GM20431 (cell line): ENCODE results near the gene DIPK1B.

Experiments used
- in situ Hi-C: fragments of 300-500 bp; cut with MseI, MboI; formaldehyde crosslinking; loops from one replicate; pipeline ENCODE4 v1.15.0; 2020; ENCODE audit warnings: low sequenced_read_pairs; ENCODE audit not compliant: unreplicated experiment

The DIPK1B gene

GRCh38 chr9:136711751-136712689 is at the start of gene DIPK1B:
Gene DIPK1B, plus strand, starts transcription at chr9:136712572. Its CDS starts 94 bp downstream, at chr9:136712666.
- in situ Hi-C loops = no loop called here

GRCh38 chr9:136662656-136663581 is 49.5 kb upstream of the DIPK1B start, which contains the start of gene EGFL7:
Gene EGFL7, plus strand, starts transcription at chr9:136662916. Its CDS starts 5,367 bp downstream, at chr9:136668283.
- in situ Hi-C loops = no loop called here

- in situ Hi-C loops = no loop called here
Observed at GRCh38 chr9:136664000-136664915, 48.1 kb upstream of the DIPK1B start.

- in situ Hi-C loops = no loop called here
Observed at GRCh38 chr9:136665111-136665703, 47.2 kb upstream of the DIPK1B start.

GRCh38 chr9:136665704-136666371 is 46.5 kb upstream of the DIPK1B start:
- in situ Hi-C loops = no loop called here

GRCh38 chr9:136666372-136667213 is 45.8 kb upstream of the DIPK1B start:
- in situ Hi-C loops = no loop called here

GRCh38 chr9:136667214-136667939 is 45.0 kb upstream of the DIPK1B start:
- in situ Hi-C loops = no loop called here

- in situ Hi-C loops = no loop called here
Observed at GRCh38 chr9:136667940-136668760, 44.2 kb upstream of the DIPK1B start.

GRCh38 chr9:136668983-136669790 is 43.2 kb upstream of the DIPK1B start:
- in situ Hi-C loops = no loop called here

GRCh38 chr9:136669791-136670464 is 42.4 kb upstream of the DIPK1B start:
- in situ Hi-C loops = no loop called here

GRCh38 chr9:136670576-136671253 is 41.7 kb upstream of the DIPK1B start:
- in situ Hi-C loops = no loop called here

GRCh38 chr9:136671254-136671614 is 41.1 kb upstream of the DIPK1B start:
- in situ Hi-C loops = no loop called here

- in situ Hi-C loops = no loop called here
Observed at GRCh38 chr9:136671646-136672430, 40.5 kb upstream of the DIPK1B start.
